ENCODE data around the gene RPL7L1. TPM values are rescaled to one million over a fixed set of nuclear protein-coding genes. Genes with fewer than 3 reads are reported as not detected.

The RPL7L1 gene
- total and polyA plus RNA-seq, 2 of the 13 experiments (the other 11 are each of a cell fraction or from before 2014, with no cell fraction given), result 51.6 to 179 TPM

- TF ChIP-seq CHD2 (IDR thresholded peaks at IDR 0.05; ENCODE audit: low read depth, low read length) (no peak), NRL (CRISPR knock-in tag; IDR thresholded peaks at IDR 0.05; ENCODE audit: borderline replicate concordance) (0 out of 2 replicates have a peak, but pooled peaks have one; percentile 5)
Measured at GRCh38 chr6:42925248-42925857, 45.9 kb downstream of the RPL7L1 start (continued).

GRCh38 chr6:42928986-42929820, 49.8 kb downstream of the RPL7L1 start, which contains the start of gene CNPY3:
Gene CNPY3 (plus strand): TSS chr6:42929480. CDS start chr6:42929571, 91 bp downstream.
- no TSS peak for BruUV-seq (replicated peaks)
- in situ Hi-C loops (cut with HindIII; ENCODE audit: extremely low pct_ligation_motif_present, low pct_unique_long_range_greater_than_20kb), result no loop called here
- ChIA-PET POLR2A (interaction anchor here (0.7 to 3.2 kb wide), 39 partner anchors 9 to 507 kb away, joined by 3 to 56 read pairs (median 6); partner anchors contain the start of genes BICRAL, CUL7, GNMT and KLC4), CTCF (ENCODE audit: low intra/inter-chr PET ratio, low total read pairs) (no interaction called here)
- H3K9me3 ChIP-seq (ENCODE audit: low read length), result no peaks in the 10 kb centered on the region
- peaks cover 38% of the 10 kb centered on the region for H3K79me2 ChIP-seq (ENCODE audit: insufficient read depth, low read length)
- FAIRE-seq, result peak; percentile 97
- H3K27ac ChIP-seq (ENCODE audit: extremely low read length, insufficient read depth, low read length), result peak within 1 kb of the TSS; percentile 83
- H3K9ac ChIP-seq (ENCODE audit: insufficient read depth, low read depth, low read length), result peak within 1 kb of the TSS; percentile 79
- H3K27me3 ChIP-seq (ENCODE audit: control insufficient read depth in 1 of 2, insufficient read depth in 2 of 2, low read length in 2 of 2), result no peaks in the 10 kb centered on the region; a peak in 1 of 5 replicates
- H3K4me1 ChIP-seq (ENCODE audit: insufficient read depth, low read length), result peaks cover 64% of the 10 kb centered on the region
- peaks cover 3 to 11% of the 10 kb centered on the region in 2 experiments; a peak in 3 of 5 replicates for H3K36me3 ChIP-seq (replicated peaks in 1 of 2; ENCODE audit: control insufficient read depth in 1 of 2, insufficient read depth in 2 of 2, low read length in 2 of 2)
- intact Hi-C loops (cut with micrococcal nuclease; ENCODE audit: unreplicated experiment), result loop anchor here (2.0 kb wide), 1 partner anchor 42 kb away; no protein-coding TSS in a partner anchor
- WGBS (ENCODE audit: low lambda C conversion rate), result 1% methylated on average over 53 of the region's 63 CpGs
- H4K20me1 ChIP-seq (ENCODE audit: insufficient read depth, low read length), result no peaks in the 10 kb centered on the region
- DNase-seq (ENCODE audit: low spot score), result peak; percentile 97
- peak within 1 kb of the TSS; percentile 91 for H3K4me2 ChIP-seq (ENCODE audit: low read depth, low read length)
- peak; percentile 94 for ATAC-seq
- peak within 1 kb of the TSS; percentile 71 to 79 (median 78) for H3K4me3 ChIP-seq (replicated peaks in 1 of 3; ENCODE audit: insufficient read depth in 1 of 3, low read depth in 2 of 3, low read length in 3 of 3)
- peak within 1 kb of the TSS; percentile 69 for H2AFZ ChIP-seq (ENCODE audit: low read length)
- peak; percentile 63; the same call in 1 of the 2 replicates for TF ChIP-seq HOMEZ (CRISPR knock-in tag; IDR thresholded peaks at IDR 0.05; ENCODE audit: low read depth)
- TF ChIP-seq ZNF720 (CRISPR knock-in tag; IDR thresholded peaks at IDR 0.05), result no peak
- TF ChIP-seq ZNF484 (CRISPR knock-in tag; IDR thresholded peaks at IDR 0.05; ENCODE audit: borderline replicate concordance, low read depth), result no peak; the same call in 1 of the 2 replicates
- 0 out of 2 replicates have a peak, but pooled peaks have one; percentile 34 for TF ChIP-seq PREB (CRISPR knock-in tag; IDR thresholded peaks at IDR 0.05)
- TF ChIP-seq DRAP1 (CRISPR knock-in tag; IDR thresholded peaks at IDR 0.05), result peak; percentile 64; the same call in 1 of the 2 replicates
- peak; percentile 62; the same call in 1 of the 2 replicates for TF ChIP-seq MLXIP (CRISPR knock-in tag; IDR thresholded peaks at IDR 0.05; ENCODE audit: borderline replicate concordance)
- TF ChIP-seq ZNF367 (CRISPR knock-in tag; IDR thresholded peaks at IDR 0.05; ENCODE audit: borderline replicate concordance), result no peak; the same call in 1 of the 2 replicates
- peak; percentile 97 for TF ChIP-seq ZSCAN5A (CRISPR knock-in tag; IDR thresholded peaks at IDR 0.05; ENCODE audit: borderline replicate concordance)
